GM19463 (cell line): ENCODE data around the gene SAFB.

Experiments used
- ATAC-seq: cut with Tn5 transposase; IDR thresholded peaks from one replicate; pipeline ENCODE4 v1.9.1; 2021; ENCODE audit warnings: mild to moderate bottlenecking, moderate library complexity; ENCODE audit not compliant: unreplicated experiment

Gene SAFB

DNA sequence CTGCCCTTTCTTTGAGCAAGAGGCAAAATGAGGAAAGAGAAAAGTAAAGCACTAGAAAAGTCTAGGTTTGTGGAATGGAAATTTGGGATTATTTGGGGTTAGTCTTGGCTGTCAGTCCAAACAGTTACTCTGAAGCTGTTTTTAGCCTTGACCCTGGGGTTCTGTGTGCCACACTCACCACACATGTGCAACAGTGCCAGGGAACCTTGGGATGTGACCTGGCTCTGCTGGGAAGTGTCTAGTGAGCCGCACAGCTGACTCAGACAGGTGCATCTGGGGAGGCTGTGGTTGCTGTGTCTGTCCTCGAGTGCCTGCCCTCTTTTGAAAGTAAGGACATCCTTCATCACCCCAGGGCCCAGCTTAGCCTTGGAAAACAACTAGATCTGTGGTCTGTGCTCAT, 41.6 kb downstream of the SAFB start:
- ATAC-seq = no peak

DNA sequence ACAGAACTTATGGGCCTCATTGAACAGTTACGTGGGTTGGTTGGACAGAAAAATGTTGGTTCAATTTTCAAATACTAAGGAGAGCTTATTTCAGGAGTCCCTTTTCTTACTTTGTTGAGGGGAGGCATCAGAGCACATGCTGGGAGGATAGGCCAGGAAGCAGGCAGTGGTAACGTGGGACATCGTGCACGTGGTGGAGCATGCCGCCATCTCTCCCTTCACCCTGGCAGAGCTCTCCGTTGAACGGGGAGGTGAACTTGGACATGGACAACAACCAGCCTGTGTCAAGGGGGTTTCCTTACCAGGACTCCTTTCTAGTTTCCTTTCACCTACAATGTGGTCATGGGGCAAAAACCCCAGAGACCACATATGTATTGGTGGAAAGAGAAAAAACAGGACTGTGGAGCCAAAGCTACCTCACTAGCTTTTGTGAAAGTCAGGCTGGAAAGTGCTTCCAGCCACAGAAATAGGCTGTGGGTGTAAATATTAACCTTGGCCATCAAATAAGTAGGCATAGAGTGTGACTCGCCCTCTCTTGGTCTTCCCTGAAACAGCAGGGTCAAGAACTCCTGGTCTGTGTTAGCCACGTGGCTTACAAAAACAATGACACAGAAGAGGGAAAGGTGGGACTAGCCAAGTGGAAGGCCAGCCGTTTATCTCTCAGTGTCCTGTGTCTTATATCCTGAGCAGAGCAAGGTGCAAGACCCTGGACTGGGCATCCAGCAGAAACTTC, 43.1 kb downstream of the SAFB start:
- ATAC-seq = no peak

DNA sequence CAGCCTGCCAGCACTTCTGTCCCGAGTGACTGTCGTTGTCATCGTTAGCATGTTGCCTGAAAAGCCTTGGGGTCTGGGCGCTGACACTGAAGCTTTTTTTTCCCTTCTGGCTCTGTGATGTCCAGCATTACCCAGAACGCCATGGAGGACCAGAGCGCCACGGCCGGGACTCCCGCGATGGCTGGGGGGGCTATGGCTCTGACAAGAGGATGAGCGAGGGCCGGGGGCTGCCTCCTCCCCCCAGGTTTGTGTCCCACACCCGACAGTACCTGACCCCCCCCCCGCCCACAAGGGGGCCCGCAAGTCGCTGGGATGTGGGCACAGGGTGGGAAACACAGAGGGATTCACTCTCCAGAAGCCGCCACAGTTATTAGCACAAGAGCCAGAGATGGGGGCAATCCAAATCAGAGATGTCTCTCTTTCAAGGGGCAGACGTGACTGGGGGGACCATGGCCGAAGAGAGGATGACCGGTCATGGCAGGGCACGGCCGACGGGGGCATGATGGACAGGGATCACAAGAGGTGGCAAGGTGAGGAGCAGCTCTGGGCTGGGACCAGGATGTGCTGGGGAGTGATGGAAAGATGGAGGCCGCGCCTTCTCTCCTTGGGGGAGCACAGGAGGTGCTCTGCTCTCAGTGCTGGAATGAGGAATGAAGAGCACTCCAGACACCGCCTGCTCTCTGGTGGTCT, 44.2 kb downstream of the SAFB start:
- no peak for ATAC-seq

DNA sequence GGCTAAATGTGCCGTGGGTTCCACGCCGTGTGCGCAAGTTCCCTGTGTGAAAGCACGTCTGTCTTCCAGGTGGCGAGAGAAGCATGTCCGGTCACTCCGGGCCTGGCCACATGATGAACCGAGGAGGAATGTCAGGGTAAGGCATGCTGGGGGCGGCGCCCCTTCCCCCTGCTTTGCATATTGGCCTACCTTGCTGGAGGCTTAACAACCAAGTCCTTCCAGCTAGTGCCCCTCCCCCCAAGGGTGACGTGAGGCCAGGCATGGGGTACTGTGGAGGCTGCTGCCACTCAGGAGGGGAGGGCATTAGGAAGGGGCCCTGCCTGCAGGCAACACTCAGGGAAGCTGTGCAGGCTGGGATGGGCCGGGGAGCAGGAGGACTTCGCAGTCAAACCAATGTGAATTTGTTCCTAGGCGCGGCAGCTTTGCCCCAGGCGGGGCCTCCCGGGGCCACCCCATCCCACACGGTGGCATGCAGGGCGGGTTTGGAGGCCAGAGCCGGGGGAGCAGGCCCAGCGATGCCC, 44.9 kb downstream of the SAFB start:
- ATAC-seq = no peak

DNA sequence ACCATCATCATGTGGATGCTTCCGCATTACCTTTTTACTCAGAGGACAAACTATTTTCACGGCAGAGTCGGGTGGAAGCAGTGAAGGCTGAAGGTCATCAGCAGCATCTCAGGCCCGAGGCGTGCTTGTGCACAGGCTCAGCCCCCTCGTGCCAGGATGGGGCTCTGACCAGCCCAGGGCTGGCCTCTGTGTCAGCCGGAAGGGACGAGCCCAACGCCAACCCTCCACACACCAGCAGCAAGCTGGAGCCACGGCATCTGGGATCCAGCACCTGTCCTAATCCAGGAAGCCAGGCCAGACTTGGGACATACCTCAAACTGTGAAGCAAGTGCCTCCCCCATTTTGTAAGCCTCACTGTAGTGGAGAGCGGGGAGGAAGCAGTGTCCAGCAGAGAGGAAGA, 46.3 kb downstream of the SAFB start:
- no peak for ATAC-seq

DNA sequence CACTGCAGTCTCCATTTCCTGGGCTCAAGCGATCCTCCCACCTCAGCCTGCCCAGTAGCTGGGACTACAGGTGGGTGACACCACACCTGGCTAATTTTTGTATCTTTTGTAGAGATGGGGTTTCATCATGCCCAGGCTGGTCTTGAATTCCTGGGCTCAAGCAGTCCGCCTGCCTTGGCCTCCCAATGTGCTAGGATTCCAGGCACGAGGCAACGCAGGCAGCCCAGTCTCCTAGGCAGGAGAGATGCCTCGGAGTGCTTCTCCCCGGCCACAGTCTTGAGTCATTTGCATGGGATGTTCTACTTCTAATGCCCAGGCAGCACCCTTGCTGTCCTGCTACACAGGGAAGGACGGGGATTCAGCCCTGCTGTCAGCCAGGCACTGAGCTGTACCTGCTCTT, 48.7 kb downstream of the SAFB start:
- ATAC-seq = no peak

DNA sequence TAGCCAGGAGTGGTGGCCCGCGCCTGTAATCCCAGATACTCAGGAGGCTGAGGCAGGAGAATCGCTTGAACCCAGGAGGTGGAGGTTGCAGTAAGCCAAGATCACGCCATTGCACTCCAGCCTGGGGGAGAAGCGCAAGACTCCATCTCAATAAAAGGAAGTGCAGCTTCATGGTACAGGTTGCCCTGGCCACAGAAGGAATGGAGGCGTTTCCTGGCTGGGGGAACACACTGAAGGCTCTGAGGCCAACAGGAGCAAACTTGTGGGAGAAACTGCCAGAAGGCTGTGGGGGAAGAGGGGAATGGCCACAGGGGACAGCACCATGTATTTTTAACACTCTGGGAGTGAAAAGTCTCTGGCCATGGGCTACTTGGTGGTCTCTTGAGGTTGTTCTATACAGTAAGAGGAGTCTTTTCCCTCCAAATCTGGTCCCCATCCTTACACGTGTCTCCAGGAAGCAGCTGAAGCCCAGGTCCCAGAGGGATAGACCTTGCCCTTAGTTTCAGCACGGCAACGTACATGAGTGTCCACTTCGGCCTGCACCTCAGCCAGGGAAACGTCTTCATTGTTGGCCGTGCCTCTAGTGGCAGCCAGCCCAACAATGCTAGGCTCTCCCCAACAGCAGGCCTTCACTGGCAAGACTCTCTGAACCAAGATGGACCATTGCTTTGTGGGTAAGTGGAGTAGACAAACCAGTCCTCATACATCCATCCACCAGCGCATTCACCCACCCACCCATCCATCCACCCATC, 50.0 kb downstream of the SAFB start:
- ATAC-seq = no peak

DNA sequence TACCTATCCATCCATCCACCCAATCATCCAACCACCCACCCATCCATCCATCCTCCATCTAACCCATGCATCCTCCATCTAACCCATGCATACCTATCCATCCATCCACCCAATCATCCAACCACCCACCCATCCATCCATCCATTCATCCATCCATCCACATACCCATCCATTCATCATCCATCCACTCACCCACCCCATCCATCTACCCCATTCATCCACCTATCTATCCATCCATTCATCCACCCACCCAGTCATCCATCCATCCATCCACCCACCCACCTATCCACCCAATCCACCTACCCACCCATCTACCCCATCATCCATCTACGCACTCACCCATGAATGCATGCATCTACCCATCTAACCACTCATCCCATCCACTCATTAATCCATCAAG, 50.9 kb downstream of the SAFB start:
- ATAC-seq = no peak

DNA sequence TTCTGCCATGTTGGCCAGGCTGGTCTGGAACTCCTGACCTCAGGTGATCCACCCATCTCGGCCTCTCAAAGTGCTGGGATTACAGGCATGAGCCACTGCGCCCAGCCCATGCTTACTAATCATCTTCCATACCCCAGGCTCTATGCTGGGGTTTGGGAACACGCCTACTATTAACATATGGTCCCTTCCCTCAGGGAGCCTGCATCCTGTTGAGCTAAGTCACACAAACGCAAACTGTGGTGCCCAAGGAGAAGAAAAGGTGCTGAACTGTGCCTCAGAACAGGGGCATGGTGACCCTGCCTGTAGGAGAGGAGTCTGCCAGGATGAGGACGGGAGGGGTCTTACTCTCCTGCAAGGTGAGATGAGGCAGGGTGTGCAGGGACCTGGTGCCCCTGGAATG, 51.8 kb downstream of the SAFB start:
- ATAC-seq = no peak

DNA sequence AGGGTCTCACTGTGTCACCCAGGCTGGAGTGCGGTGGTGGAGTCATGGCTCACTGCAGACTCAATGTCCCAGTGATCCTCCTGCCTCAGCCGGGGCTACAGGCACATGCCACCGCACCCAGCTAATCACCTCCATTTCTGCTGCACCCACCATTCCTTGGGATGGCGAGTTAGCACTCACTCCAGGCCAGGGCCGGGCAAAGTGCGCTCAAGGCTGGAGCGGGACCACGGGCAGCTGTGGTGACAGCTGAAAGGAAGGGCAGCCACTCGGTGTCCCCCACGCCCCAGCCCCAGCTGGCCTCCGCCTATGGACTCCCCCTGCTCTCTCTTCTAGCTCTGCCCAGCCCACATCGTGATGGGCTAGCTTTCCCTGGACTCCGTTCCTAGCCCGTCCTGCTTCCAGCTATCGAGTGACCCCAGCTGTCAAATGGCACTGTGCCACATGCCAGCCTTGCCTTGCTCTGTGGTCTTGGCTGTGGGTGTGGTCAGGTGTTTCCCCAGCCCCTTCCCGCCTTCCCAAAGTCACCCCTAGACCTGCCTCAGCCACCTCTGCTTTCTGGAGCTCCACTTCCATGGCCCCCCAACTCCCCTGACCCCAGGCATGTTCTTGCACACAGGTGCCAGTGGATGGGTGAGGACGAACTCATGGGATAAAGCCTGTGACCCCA, 53.4 kb downstream of the SAFB start:
- no peak for ATAC-seq

DNA sequence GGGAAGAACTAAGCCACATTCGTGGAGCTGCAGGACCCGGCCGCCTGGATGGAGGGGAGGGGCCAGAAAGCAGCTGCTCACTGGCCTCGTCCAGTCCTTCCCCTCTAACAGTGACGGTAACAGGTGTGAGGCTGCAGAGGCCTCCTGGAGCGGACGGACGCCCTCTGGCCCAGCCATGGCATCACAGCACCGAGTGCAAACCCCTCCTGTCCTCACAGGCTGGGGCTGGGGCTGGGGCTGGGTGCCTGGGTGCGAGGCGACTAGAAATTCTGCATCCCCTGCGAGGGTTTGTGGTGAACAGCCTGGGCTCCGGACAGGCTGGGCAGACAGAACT, 53.9 kb downstream of the SAFB start:
- ATAC-seq = no peak

DNA sequence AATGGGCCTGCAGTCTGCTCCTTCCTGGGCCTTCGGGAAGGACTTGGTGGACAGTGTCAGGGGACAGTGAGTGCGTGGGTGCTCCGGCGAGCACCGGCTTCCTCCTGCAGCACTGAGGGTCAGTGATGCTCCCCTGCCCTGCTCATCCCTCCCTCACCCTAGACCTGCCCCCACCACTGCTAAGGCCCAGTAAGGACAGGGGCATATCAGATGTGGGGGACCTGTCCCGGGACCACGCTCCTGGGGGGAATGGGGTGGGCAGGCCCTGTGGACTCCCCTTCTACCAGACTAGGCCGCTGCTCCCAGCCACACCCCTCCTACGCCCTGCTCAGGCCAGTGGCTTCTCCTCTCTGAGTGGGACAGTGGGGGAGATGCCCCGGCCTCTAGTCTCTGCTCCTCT, 54.3 kb downstream of the SAFB start:
- no peak for ATAC-seq

DNA sequence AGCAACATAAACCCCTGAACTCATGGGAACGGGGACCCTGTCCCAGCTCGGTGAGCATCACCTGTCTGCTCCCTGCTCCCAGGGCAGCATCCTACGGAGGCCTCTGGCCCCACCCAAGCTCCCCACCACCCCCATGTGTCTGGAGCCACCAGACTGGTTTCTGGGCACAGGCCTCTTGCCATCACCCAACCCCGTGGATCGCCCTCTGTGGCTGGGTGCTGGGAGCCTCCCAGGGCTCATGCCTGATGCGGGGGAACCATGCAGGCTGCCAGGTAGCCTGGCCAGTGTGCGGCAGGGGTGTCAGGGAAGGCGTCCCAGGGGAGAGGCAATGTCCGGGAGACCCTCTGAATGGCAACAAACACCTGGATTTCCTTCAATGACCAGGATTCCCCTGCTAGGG, 54.7 kb downstream of the SAFB start:
- no peak for ATAC-seq

DNA sequence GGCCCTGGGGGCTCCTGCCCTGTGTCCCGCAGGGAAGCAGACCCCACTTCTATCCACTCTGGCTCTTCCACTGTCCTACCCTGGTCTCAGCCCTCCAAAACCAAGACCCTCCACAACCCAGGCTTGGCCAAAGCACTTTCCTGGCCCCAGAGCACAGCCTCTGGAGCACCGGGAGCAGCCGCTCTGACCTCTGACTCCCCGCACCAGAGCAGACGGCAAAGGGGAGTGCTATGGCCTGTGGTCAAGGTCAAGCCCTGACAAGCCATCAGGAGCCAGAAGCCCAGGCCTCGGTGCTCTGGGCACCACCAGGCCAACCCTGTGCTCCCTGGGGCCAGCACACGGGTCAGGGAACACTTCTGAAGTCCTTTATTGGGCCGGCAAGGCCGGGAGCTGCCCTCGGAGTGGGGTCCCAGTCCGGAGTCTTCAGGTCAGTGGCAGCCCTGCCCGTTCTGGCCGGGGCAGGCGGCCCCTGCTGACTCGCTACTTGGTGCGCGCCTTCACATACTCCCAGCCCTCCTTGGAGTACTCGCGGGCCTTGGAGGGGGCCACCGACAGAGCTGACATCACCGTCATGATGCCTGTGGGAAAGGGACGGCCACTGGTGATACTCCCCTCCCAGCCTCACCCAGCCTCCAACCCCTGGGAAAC, 55.3 kb downstream of the SAFB start:
- ATAC-seq = no peak

DNA sequence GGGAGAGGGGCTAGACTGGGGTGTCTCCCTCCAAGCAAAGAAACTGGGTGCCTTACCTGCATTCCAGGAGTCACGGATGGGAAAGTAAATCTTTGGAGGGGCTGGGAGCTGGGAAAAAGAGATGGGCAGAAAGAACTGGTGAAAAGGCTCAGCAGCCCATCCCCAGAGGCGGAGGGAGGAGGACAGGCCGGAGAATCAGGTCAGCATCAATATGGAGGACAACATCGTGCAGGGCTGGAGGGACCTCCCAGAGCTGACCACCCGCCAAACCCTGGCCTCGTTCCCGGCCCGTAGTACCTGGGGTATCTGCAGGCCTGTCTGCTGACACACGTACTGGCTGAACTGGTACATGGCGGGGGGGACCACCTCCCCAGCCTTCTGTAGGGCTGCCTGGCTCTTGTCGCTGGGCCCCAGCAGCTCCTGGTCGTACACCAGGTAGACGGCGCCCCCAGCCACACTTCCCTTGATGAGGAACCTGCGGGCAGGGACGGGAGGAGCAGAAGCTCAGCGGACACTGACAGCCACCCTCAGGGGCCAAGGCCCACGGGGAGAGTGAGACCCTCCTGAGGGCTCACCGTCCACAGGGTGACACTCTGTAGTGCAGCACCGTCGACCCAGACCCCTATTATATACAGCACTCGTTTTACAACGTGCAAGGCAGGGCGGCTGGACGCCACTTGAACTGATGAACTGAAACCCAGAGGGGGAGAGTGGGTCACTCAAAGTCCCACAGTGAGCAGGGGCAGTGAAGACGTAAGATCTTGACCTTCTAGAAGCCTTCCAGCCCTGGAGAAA, 56.6 kb downstream of the SAFB start:
- ATAC-seq = no peak

DNA sequence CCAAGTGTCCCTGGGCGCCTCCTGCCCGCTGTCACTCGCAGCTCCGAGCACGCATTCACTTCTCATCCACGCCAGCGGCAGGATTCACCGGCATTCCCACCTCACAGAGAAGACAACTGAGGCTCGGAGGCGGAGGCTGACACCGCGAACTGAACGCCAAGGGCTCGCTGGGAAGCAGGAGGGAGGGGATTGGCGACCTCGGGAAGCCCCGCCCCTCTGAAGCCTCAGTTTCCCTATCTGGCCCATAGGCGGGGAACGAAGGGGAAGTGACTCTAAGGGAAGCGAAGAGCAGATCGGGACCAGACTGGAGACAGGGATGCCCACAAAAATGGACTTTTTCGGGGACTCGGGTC, 57.2 kb downstream of the SAFB start:
- ATAC-seq = no peak

DNA sequence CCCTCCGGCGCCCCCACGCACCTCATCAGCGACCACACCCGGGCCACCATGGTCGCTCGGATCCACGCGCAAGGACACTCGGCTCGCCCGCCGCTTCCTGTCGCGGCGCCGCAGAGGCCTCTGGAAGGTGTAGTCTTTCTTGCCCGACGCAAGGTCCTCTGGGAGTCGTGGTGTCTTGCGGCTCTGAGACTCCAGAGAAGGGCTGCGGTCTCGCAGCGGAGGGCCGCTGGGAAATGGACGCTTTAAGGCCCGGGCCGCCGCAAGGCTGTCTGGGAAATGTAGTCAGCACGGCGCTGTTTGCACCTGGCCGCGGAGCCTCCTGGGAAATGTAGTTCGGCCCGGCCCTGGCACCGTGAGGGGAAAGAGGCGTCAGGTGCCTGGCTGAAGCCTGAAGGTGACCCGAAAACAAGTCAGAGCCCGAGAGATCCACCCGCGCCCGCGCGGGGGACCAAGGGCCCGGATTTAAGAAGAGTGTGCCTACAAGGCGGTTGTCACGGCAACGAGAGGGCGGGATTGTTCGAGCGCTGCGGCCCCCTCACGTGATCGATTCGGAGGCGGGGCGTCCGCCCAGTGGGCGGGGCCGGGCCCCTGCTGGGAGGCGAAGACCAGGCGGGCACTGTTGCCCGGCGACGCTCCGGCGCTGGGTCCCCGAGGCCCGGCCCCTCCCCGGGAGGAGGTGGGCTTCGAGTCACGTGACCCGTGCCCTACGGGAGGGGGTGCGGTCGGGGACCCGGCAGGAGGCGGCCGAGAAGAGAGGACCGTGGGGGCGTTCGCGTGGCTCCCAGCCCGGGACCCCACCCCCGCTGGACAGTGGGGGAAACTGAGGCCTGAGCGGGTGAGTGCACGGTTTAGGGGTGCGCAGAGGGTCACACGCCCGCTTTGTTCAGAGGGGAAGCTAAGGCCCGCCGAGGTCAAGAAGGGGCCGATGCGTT, 57.8 kb downstream of the SAFB start, which contains the start of the genes HSD11B1L and MICOS13:
Gene HSD11B1L (plus strand): TSS at position 591 of the 932 bp plus-strand sequence. CDS start 3,806 bp downstream, outside the sequence.
Gene MICOS13 (minus strand): TSS at position 80 of the 932 bp plus-strand sequence. CDS start 30 bp downstream, at position 50.
- ATAC-seq = peak; percentile 94

DNA sequence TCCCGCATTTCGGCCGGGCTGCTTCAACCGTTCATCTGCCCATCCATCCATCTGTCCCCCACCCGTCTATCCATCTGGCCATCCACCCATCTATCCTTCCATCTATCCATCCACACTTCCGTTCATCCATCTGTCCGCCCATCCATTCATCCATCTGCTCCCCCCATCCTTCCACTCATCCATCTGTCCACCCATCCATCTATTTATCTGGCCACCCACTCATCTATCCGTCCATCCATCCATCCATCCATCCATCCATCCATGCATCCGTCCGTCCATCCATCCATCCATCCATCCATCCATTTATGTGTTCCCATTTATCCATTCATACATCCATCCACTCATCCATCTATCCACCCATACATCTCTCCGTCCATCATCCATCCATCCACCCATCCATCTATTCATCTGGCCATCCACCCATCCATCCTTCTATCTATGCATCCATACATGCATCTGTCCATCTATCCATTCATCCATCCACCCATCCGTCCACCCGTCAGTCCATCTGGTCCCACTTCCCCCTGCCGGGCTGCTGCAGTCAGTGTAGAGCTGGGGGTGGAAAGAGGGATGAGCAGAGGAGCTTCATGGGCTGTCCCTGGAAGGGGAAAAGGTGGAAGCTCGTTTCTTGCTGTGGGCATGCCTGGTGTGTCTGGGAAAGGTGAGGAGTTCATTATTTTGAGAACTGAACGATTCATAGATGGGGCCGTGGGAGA, 58.7 kb downstream of the SAFB start:
- ATAC-seq = no peak
